Activated CD4-positive, CD25-positive, alpha-beta regulatory T cell treated with anti-CD3 and anti-CD28 coated beads, Interleukin-2, amount 50 U/mL, for 16 hours (primary cell): ENCODE results near the gene PRDM2.

Experiments
- DNase-seq: peaks from one replicate; pipeline ENCODE4 v3.0.0-alpha.2; 2020; ENCODE audit warnings: low read depth, low spot score

Gene PRDM2

DNA sequence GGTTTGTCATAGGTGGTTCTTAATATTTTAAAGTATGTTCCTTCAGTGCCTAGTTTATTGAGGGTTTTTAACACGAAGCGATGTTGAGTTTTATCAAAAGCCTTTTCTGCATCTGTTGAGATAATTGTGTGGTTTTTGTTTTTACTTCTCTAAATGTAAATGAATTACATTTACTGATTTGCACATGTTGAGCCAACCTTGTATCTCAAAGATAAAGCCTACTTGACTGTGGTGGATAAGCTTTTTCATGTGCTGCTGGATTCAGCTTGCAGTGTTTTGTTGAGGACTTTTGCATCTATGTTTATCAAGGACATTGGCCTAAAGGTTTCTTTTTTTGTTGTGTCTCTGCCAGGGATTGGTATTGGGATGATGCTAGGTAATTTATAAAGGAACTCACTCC lies 142.5 kb downstream of the PRDM2 start:
- DNase-seq, result no peak

DNA sequence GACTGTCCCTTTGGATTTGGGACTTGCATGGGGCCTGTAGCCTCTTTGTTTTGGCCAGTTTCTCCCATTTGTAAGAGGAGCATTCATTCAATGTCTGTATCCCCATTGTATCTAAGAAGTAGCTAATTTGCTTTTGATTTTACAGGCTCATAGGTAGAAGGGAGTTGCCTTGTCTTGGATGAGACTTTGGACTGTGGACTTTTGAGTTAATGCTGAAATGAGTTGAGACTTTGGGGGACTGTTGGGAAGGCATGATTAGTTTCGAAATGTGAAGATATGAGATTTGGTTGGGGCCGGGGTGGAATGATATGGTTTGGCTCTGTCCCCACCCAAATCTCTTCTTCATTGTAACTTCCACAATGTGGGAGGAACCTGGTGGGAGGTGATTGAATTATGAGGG lies 151.7 kb downstream of the PRDM2 start:
- DNase-seq, result no peak

DNA sequence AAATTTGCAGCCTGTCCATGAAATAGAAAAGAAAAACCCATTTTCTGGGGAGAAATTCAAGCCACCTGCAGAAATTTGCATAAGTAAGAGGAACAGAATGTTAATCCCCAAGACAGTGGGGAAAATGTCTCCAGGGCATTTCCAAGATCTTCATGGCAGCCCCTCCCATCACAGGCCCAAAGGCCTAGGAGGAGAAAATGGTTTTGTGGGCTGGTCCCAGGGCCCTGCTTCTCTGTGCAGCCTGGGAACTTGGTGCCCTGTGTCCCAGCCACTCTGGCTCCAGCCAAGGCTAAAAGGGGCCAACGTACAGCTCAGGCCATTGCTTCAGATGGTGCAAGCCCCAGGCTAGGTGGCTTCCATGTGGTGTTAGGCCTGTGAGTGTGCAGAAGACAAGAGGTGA lies 155.6 kb downstream of the PRDM2 start:
- no peak for DNase-seq

DNA sequence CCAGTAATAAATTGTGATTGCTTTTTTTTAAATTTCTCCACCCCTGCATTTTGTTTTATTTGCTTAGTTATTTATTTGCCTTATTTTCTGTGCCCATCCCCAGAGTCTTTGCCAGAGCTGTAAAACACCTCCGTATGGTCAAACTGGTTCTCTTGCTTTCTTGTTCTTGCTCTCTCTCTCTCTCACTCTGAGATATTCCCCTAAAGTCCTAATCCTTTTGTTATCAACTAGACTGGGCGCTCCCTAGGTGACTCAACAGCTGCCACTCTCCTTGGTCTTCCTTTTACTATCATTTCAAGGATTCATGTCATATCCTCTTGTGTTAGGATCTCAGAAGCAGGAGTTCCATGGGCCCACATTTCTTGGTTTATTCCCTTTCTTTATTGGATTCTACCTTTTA lies 160.0 kb downstream of the PRDM2 start:
- DNase-seq, result no peak

DNA sequence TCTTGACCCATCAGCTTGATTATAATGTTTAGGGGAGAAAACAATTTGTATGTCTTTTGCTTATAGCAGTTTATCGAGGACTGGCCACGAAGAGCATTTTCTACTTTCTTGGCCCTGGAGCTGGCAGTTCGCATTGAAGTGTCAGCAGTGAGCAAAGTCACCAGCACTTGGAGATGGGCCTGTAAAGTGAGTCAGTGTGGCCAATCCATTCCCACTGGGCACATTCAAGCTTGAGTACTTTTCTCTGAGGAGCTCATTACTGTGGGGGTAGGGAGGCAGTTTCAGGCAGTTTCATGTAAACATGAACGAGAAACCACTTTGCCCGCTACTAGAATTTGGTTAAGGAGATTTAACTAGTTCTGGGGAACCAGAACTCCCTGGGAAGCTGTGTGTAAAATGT lies 164.8 kb downstream of the PRDM2 start:
- DNase-seq, result no peak

DNA sequence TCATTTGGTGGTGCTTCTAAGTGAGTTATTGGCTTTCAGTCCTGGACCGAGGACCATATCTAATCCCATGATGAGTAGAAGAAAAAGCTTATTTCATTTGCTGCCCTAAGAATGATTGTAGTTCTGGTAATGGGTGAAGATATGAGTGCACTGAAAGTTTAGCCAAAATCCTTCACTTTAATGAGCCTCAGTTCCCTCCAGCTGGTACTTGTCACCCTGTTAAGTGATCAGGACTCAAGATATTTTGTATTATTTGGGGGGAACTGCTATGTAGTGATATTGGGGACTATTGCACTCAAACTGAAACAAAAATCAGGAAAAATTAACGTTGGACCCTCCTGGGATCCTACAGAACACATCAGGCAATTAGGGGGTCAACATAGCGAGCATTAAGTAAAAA lies 165.9 kb downstream of the PRDM2 start:
- DNase-seq, result no peak

DNA sequence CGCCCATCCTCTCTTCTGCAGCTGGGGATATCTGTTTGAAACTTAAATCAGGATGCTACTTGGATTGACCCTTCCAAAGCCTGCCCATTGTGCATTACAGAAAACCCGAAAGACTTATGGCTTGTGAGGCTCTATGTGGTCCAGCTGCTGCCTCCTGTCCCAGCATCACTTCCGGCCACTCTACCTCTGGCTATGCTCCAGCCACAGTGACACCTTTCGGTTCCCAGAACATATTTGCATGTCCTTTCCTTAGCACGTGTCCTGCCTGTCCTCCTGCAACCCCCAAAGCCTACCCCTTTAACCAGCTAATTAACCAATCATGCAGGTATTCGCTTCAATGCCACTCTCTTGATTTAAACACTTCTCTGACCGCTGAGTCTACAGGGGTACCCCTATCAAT lies 167.6 kb downstream of the PRDM2 start:
- DNase-seq, result no peak

DNA sequence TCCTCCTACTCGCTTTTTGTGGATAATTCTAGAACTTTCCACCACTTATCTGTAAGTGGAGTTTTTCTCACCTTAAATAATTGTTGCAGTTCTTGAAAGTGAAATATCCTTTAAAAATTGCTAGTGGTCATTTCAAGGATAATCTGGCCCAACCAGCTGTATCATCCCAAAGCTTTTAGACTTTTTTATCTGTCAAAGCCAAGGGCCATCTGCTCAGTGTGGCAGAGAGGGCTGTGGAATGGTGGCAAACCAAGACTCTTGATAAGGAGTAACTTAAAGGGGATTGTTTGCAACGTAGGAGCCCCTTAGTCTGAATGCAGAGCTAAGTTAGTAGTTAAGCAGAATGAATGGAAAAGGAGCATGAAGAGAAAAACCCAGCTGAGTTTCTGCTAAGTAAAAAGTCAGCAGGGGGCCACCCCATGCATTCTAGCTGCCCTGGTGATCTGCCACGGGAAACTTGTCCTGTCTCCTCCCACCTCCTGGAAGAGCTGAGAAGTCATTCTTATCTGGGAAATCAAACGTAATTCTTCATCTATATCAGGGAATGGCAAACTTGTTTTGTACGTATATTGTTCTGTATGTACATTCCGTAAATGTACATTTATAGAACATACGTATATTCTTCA lies 169.3 kb downstream of the PRDM2 start:
- no peak for DNase-seq

DNA sequence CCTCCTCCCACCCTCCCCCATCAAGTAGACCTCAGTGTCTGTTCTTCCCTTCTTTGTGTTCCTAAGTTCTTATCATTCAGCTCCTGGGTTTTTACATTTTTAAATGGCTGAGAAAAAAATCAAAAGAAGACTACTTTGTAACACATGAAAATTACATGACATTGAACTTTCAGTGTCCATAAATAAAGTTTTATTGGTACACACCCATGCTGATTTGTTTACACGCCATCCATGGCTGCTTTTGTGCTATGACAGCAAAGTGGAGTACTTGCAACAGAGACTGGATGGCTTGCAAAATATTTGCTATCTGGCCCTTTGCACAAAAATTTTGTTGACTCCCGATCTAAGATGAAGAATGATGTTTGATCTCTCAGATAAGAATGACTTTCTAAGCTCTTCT lies 171.4 kb downstream of the PRDM2 start:
- no peak for DNase-seq

DNA sequence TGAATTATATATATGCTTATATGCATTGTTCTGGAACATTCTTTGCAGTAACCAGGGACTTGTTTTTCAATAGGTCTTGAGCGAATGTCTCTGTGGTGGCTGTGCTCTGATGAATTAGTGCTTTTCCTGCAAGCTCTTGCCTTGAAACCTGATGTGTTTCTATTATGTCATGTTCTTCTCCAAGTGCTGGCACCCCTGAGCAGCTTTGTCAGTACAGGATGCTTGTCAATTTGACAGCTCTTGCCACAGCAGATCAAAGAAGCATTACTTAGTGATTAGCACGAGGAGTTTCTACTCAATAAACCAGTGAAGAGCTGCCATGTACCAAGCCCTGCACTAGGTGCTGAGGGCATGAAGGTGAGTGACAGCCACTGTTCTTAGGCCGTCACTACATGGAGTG lies 171.9 kb downstream of the PRDM2 start:
- DNase-seq, result no peak

DNA sequence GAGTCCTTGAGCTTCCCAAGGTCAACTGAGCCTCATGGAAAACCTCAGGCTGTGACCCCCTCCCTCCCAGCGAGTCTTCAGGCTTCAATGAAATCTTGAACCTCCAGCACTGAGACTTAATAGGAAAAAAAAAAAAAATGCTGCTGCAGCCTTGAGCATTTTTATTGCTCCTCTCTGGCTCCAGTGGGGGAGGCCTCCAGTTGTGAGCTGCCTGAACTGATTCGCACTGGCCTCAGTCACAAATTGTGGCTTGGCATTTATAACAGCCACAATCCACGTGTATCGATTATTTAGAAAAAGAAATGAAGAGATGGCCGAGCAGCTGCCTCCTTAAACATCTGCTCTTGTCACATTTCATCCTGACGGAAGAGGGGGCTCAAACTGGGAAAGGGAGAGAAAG lies 173.0 kb downstream of the PRDM2 start:
- no peak for DNase-seq
